Activated CD4-positive, alpha-beta T cell treated with anti-CD3 and anti-CD28 coated beads, Interleukin-2, amount 10 ng/mL, durations not matched to agents 24 days and 14 days (primary cell): Measurements from ENCODE around the gene MALAT1. TPM values are rescaled to one million over a fixed set of nuclear protein-coding genes. Genes with fewer than 3 reads are reported as not detected.

Experiments
- DNase-seq: peaks from one replicate; pipeline ENCODE4 v3.0.0; 2022
- H3K27ac Mint-ChIP-seq: one replicate; pipeline ENCODE4 v1.8.0; 2022; ENCODE audit warnings: mild to moderate bottlenecking, mixed read lengths
- H3K27me3 Mint-ChIP-seq: one replicate; pipeline ENCODE4 v1.8.0; 2022; ENCODE audit warnings: mixed read lengths
- H3K36me3 Mint-ChIP-seq: one replicate; pipeline ENCODE4 v1.8.0; 2022; ENCODE audit warnings: low read depth, mild to moderate bottlenecking, mixed read lengths
- H3K4me1 Mint-ChIP-seq: one replicate; pipeline ENCODE4 v1.8.0; 2021; ENCODE audit warnings: mixed read lengths
- H3K4me3 Mint-ChIP-seq: one replicate; pipeline ENCODE4 v1.8.0; 2022; ENCODE audit warnings: mild to moderate bottlenecking, moderate library complexity, mixed read lengths
- H3K9me3 Mint-ChIP-seq: one replicate; pipeline ENCODE4 v1.8.0; 2021; ENCODE audit warnings: mixed read lengths
- intact Hi-C: fragments of 100-400 bp; cut with micrococcal nuclease; formaldehyde crosslinking; loops from one replicate; pipeline ENCODE4 v1.15.1; 2023
- total RNA-seq: library from RNA; stranded (reverse); gene quantifications from 2 replicates; pipeline ENCODE4 v1.2.3, GENCODE V29; 2022

The MALAT1 gene
- total RNA-seq, 1 donor from 2014 or later, result 5,435 TPM

- DNase-seq, result peak; percentile 94
- Mint-ChIP-seq H3K4me1 (peaks cover 53% of the 10 kb centered on the region), H3K4me3 (peak overlapping the region; percentile 68), H3K27me3 (no peaks in the 10 kb centered on the region), H3K9me3 (no peaks in the 10 kb centered on the region), H3K36me3 (peaks cover 31% of the 10 kb centered on the region), H3K27ac (peak overlapping the region; percentile 45)
- intact Hi-C loops, result loop anchor here (2.0 kb wide), 1 partner anchor 15 kb away; no protein-coding TSS in a partner anchor
Observed at GRCh38 chr11:65553301-65554001, 54.6 kb downstream of the MALAT1 start.

GRCh38 chr11:65554057-65554818 is 55.4 kb downstream of the MALAT1 start:
- H3K27me3 Mint-ChIP-seq, result no peaks in the 10 kb centered on the region
- no peaks in the 10 kb centered on the region for H3K9me3 Mint-ChIP-seq
- intact Hi-C loops, result no loop called here
- peak overlapping the region; percentile 86 for H3K4me3 Mint-ChIP-seq
- H3K27ac Mint-ChIP-seq, result peak overlapping the region; percentile 88
- DNase-seq, result no peak
- peaks cover 51% of the 10 kb centered on the region for H3K4me1 Mint-ChIP-seq
- peaks cover 26% of the 10 kb centered on the region for H3K36me3 Mint-ChIP-seq

GRCh38 chr11:65554842-65555430 is 56.1 kb downstream of the MALAT1 start:
- Mint-ChIP-seq H3K9me3 (no peaks in the 10 kb centered on the region), H3K27ac (peak overlapping the region; percentile 88), H3K36me3 (peaks cover 22% of the 10 kb centered on the region), H3K27me3 (no peaks in the 10 kb centered on the region), H3K4me3 (peak overlapping the region; percentile 86), H3K4me1 (peaks cover 55% of the 10 kb centered on the region)
- intact Hi-C loops, result no loop called here
- no peak for DNase-seq

GRCh38 chr11:65555693-65556231 is 56.9 kb downstream of the MALAT1 start:
- peak overlapping the region; percentile 86 for H3K4me3 Mint-ChIP-seq
- intact Hi-C loops, result no loop called here
- peak overlapping the region; percentile 88 for H3K27ac Mint-ChIP-seq
- no peak for DNase-seq
- H3K27me3 Mint-ChIP-seq, result no peaks in the 10 kb centered on the region
- H3K9me3 Mint-ChIP-seq, result no peaks in the 10 kb centered on the region
- H3K36me3 Mint-ChIP-seq, result peaks cover 19% of the 10 kb centered on the region
- peaks cover 63% of the 10 kb centered on the region for H3K4me1 Mint-ChIP-seq

Other genes with a start within 250 kb of the MALAT1 start
- 77.4 and 82.8 TPM in 2 replicates for gene POLA2, start 237.1 kb upstream of the MALAT1 start, total RNA-seq
- 3.0 and 3.4 TPM in 2 replicates for gene CDC42EP2, start 184.2 kb upstream of the MALAT1 start, total RNA-seq
- 76.6 and 81.0 TPM in 2 replicates for gene DPF2, start 165.2 kb upstream of the MALAT1 start, total RNA-seq
- 1.2 and 1.6 TPM in 2 replicates for gene TIGD3, start 144.3 kb upstream of the MALAT1 start, total RNA-seq
- gene SLC25A45, start 116.4 kb upstream of the MALAT1 start, total RNA-seq, result 15.5 and 16.8 TPM in 2 replicates
- 46.7 and 46.8 TPM in 2 replicates for gene FRMD8, start 112.4 kb upstream of the MALAT1 start, total RNA-seq
- 410 and 411 TPM in 2 replicates for gene NEAT1, start 76.2 kb upstream of the MALAT1 start, total RNA-seq
- gene SCYL1, start 26.0 kb downstream of the MALAT1 start, total RNA-seq, result 94.2 and 95.8 TPM in 2 replicates
- gene LTBP3, start 59.3 kb downstream of the MALAT1 start, total RNA-seq, result 94.9 and 96.9 TPM in 2 replicates
- gene ZNRD2, start 71.4 kb downstream of the MALAT1 start, total RNA-seq, result 83.3 and 83.4 TPM in 2 replicates
- gene FAM89B, start 73.5 kb downstream of the MALAT1 start, total RNA-seq, result 39.1 and 42.4 TPM in 2 replicates
- 167 and 173 TPM in 2 replicates for gene EHBP1L1, start 77.0 kb downstream of the MALAT1 start, total RNA-seq
- 0.69 and 1.3 TPM in 2 replicates for gene KCNK7, start 96.8 kb downstream of the MALAT1 start, total RNA-seq
- 89.1 and 90.7 TPM in 2 replicates for gene MAP3K11, start 115.2 kb downstream of the MALAT1 start, total RNA-seq
- gene PCNX3, start 116.7 kb downstream of the MALAT1 start, total RNA-seq, result 52.0 and 55.1 TPM in 2 replicates
- 118 and 125 TPM in 2 replicates for gene SIPA1, start 139.1 kb downstream of the MALAT1 start, total RNA-seq
- 95.7 and 98.2 TPM in 2 replicates for gene RELA, start 163.9 kb downstream of the MALAT1 start, total RNA-seq
- gene KAT5, start 213.2 kb downstream of the MALAT1 start, total RNA-seq, result 71.6 and 72.3 TPM in 2 replicates
- gene RNASEH2C, start 221.8 kb downstream of the MALAT1 start, total RNA-seq, result 86.4 and 100.0 TPM in 2 replicates